Erythroblast (primary cell): Measurements from ENCODE around the gene CDY2B.
"Not testable (repeated sequence)": the region's sequence is repeated elsewhere in the genome, so short reads cannot be mapped to it uniquely, and the experiment has no call there.

ENCODE experiments used
- GATA1 ChIP-seq: IDR thresholded peaks from 2 replicates; pipeline ENCODE4 v1.6.1; 2011; ENCODE audit warnings: low read depth, mild to moderate bottlenecking, control low read depth, low read length, moderate library complexity
- POLR2A ChIP-seq: IDR thresholded peaks from 2 replicates; pipeline ENCODE4 v1.6.1; 2011; ENCODE audit warnings: mild to moderate bottlenecking, low read length

- not testable (repeated sequence) for TF ChIP-seq POLR2A, GATA1
Measured at GRCh38 chrY:17881697-17882096, 1.7 kb upstream of the CDY2B start.
